ENCODE results near the gene FAAP20.

GRCh38 chr1:2231532-2232254, 37.1 kb upstream of the FAAP20 start:
- no peak for TF ChIP-seq ZNF565 (CRISPR knock-in tag; conservative IDR thresholded peaks at IDR 0.05; ENCODE audit: low read depth)
- no peak for TF ChIP-seq PATZ1 (CRISPR knock-in tag; IDR thresholded peaks at IDR 0.05; ENCODE audit: borderline replicate concordance)
- TF ChIP-seq CREB5 (CRISPR knock-in tag; IDR thresholded peaks at IDR 0.05; ENCODE audit: low read depth) = no peak
- no peak for TF ChIP-seq BACH2 (CRISPR knock-in tag; IDR thresholded peaks at IDR 0.05; ENCODE audit: borderline replicate concordance)

Data from SK-N-SH treated with all-trans-retinoic acid at 6 μM for 48 hours (cell line).